ENCODE data around the gene MARCHF10.
"Not testable (repeated sequence)": the region's sequence is repeated elsewhere in the genome, so short reads cannot be mapped to it uniquely, and the experiment has no call there.

Gene MARCHF10

GRCh38 chr17:62693616-62694409 lies 114.3 kb downstream of the MARCHF10 start:
- TF ChIP-seq, protein P1, sequence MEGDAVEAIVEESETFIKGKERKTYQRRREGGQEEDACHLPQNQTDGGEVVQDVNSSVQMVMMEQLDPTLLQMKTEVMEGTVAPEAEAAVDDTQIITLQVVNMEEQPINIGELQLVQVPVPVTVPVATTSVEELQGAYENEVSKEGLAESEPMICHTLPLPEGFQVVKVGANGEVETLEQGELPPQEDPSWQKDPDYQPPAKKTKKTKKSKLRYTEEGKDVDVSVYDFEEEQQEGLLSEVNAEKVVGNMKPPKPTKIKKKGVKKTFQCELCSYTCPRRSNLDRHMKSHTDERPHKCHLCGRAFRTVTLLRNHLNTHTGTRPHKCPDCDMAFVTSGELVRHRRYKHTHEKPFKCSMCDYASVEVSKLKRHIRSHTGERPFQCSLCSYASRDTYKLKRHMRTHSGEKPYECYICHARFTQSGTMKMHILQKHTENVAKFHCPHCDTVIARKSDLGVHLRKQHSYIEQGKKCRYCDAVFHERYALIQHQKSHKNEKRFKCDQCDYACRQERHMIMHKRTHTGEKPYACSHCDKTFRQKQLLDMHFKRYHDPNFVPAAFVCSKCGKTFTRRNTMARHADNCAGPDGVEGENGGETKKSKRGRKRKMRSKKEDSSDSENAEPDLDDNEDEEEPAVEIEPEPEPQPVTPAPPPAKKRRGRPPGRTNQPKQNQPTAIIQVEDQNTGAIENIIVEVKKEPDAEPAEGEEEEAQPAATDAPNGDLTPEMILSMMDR (IDR thresholded peaks at IDR 0.05; ENCODE audit: low read depth, low read length), result no peak
- TF ChIP-seq, protein P2, sequence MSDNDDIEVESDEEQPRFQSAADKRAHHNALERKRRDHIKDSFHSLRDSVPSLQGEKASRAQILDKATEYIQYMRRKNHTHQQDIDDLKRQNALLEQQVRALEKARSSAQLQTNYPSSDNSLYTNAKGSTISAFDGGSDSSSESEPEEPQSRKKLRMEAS (IDR thresholded peaks at IDR 0.05; ENCODE audit: low read depth, low read length), result no peak
- TF ChIP-seq POLR2A (IDR thresholded peaks at IDR 0.05; ENCODE audit: extremely low read depth, insufficient read length) (no peak), MYC (IDR thresholded peaks at IDR 0.05; ENCODE audit: low read depth, low read length) (no peak)
- no peak overlapping the region for H3K4me3 ChIP-seq (ENCODE audit: low read depth, low read length)
- DNase-seq (ENCODE audit: low read depth), result no peak

DNA sequence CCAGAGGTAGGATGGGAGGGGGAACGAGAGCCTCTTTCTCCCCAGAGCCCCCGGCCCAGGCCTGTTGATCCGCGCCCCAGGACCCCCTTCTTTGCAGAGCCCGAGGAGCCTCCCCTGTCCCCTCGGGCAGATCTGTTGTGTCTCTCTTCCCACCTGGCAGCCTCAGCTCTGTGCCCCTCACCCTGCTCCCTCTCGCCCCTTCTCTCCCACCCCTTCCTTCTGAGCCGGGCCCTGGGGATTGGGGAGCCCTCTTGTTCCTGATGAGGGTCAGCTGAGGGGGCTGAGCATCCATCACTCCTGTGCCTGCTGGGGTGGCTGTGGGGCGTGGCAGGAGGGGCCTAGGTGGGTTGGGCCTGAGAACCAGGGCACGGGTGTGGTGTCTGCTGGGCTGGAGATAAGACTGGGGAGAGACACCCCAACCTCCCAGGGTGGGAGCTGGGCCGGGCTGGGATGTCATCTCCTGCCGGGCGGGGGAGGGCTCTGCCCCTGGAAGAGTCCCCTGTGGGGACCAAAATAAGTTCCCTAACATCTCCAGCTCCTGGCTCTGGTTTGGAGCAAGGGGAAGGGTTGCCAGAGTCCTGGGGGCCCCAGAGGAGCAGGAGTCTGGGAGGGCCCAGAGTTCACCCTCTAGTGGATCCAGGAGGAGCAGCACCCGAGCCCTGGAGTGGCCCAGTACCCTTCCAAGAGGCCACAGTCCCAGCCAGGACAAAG lies 115.2 kb downstream of the MARCHF10 start:
- TF ChIP-seq POLR2A (IDR thresholded peaks at IDR 0.05; ENCODE audit: extremely low read depth, insufficient read length), result no peak
- TF ChIP-seq, protein P1 (IDR thresholded peaks at IDR 0.05; ENCODE audit: low read depth, low read length), result peak; percentile 14
- no peak overlapping the region for H3K4me3 ChIP-seq (ENCODE audit: low read depth, low read length)
- DNase-seq (ENCODE audit: low read depth), result peak; percentile 36

- TF ChIP-seq, protein P2 (IDR thresholded peaks at IDR 0.05; ENCODE audit: low read depth, low read length), result no peak
- TF ChIP-seq POLR2A (IDR thresholded peaks at IDR 0.05; ENCODE audit: extremely low read depth, insufficient read length) (no peak), MYC (IDR thresholded peaks at IDR 0.05; ENCODE audit: low read depth, low read length) (no peak)
- TF ChIP-seq, protein P1 (IDR thresholded peaks at IDR 0.05; ENCODE audit: low read depth, low read length), result no peak
- DNase-seq (ENCODE audit: low read depth), result no peak
- H3K4me3 ChIP-seq (ENCODE audit: low read depth, low read length), result no peak overlapping the region
Observed at GRCh38 chr17:62692159-62692651, 115.9 kb downstream of the MARCHF10 start.

- not testable (repeated sequence) for DNase-seq (ENCODE audit: low read depth); H3K4me3 ChIP-seq (ENCODE audit: low read depth, low read length)
Observed at GRCh38 chr17:62691589-62691915, 116.6 kb downstream of the MARCHF10 start.

GRCh38 chr17:62690168-62690897 lies 117.8 kb downstream of the MARCHF10 start:
- TF ChIP-seq, protein P1 (IDR thresholded peaks at IDR 0.05; ENCODE audit: low read depth, low read length), result no peak
- TF ChIP-seq MYC (IDR thresholded peaks at IDR 0.05; ENCODE audit: low read depth, low read length), result no peak
- TF ChIP-seq, protein P2 (IDR thresholded peaks at IDR 0.05; ENCODE audit: low read depth, low read length), result no peak
- no peak for TF ChIP-seq POLR2A (IDR thresholded peaks at IDR 0.05; ENCODE audit: extremely low read depth, insufficient read length)
- no peak for DNase-seq (ENCODE audit: low read depth)
- H3K4me3 ChIP-seq (ENCODE audit: low read depth, low read length), result no peak overlapping the region

Data from NB4 (cell line).